Epithelial cell of esophagus (primary cell): ENCODE results near the gene RANBP17.

Experiments
- DNase-seq: peaks from one replicate; pipeline ENCODE4 v3.0.0; 2010; ENCODE audit warnings: low read depth
- H3K4me3 ChIP-seq: 2 replicates; pipeline ENCODE4 v1.5.1; 2011; ENCODE audit warnings: mild to moderate bottlenecking, low read length, control low read depth
- TF ChIP-seq, protein P1 (sequence below): IDR thresholded peaks from 2 replicates; pipeline ENCODE4 v1.5.1; 2011; ENCODE audit warnings: low read depth, mild to moderate bottlenecking, low read length, control low read depth, inconsistent platforms; ENCODE audit not compliant: insufficient read depth; ENCODE audit errors: missing control alignments

The RANBP17 gene

DNA sequence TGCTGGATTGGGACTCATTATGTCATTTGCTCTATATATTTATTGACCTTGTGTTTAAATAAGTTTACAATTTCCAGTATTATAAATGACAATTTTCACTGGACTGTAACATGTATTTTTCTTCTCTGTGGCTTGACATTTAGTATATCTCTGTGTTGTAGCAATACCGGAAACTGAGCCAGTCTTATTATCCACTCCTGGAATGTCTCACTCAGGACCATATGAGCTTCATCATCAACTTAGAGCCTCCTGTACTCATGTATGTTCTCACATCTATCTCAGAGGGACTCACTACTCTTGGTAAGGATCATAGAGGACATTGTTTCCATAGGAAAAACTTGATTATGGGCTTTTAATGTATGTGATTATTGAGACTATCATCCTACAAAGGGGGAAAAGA, 380.7 kb downstream of the RANBP17 start:
- DNase-seq = no peak
- H3K4me3 ChIP-seq = no peak overlapping the region
- TF ChIP-seq, protein P1, sequence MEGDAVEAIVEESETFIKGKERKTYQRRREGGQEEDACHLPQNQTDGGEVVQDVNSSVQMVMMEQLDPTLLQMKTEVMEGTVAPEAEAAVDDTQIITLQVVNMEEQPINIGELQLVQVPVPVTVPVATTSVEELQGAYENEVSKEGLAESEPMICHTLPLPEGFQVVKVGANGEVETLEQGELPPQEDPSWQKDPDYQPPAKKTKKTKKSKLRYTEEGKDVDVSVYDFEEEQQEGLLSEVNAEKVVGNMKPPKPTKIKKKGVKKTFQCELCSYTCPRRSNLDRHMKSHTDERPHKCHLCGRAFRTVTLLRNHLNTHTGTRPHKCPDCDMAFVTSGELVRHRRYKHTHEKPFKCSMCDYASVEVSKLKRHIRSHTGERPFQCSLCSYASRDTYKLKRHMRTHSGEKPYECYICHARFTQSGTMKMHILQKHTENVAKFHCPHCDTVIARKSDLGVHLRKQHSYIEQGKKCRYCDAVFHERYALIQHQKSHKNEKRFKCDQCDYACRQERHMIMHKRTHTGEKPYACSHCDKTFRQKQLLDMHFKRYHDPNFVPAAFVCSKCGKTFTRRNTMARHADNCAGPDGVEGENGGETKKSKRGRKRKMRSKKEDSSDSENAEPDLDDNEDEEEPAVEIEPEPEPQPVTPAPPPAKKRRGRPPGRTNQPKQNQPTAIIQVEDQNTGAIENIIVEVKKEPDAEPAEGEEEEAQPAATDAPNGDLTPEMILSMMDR = no peak

- no peak for DNase-seq
- H3K4me3 ChIP-seq = no peak overlapping the region
- TF ChIP-seq, protein P1 = no peak
Observed at GRCh38 chr5:171246231-171246630, 384.4 kb downstream of the RANBP17 start.

DNA sequence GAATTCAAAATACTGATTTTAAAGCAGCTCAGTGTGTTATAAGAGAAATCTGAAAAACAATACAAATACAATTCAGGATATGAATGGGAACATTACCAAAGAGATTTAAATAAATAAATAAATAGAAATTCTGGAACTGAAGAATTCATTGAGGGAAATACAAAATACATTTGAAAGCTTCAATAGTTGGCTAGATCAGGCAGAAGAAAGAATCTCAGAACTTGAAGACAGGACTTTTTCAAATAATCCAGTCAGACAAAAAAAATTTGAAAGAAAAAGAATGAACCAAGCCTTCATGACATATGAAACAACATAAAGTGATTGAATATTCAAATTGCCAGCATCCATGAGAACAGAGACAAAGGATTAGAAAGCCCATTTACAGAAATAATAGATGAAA, 387.6 kb downstream of the RANBP17 start:
- DNase-seq = no peak
- TF ChIP-seq, protein P1 = no peak
- no peak overlapping the region for H3K4me3 ChIP-seq

DNA sequence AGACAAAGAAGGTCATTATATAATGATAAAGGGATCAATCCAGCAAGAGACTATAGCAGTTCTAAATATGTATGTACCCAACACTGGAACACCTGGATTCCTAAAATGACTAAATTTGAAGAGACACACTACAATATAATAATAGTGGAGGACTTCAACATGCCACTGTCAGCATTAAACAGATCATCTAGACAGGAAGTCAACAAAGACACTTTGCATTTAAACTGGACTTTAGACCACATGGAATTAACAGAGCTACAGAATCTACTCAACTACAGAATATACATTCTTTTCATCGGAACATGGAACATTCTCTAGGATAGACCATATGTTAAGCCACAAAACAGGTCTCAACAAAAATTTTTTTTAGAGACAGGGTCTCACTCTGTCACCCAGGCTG, 388.9 kb downstream of the RANBP17 start:
- DNase-seq = no peak
- no peak overlapping the region for H3K4me3 ChIP-seq
- TF ChIP-seq, protein P1 = no peak

GRCh38 chr5:171251519-171251918, 389.7 kb downstream of the RANBP17 start:
- no peak for DNase-seq
- no peak overlapping the region for H3K4me3 ChIP-seq
- TF ChIP-seq, protein P1 = no peak

DNA sequence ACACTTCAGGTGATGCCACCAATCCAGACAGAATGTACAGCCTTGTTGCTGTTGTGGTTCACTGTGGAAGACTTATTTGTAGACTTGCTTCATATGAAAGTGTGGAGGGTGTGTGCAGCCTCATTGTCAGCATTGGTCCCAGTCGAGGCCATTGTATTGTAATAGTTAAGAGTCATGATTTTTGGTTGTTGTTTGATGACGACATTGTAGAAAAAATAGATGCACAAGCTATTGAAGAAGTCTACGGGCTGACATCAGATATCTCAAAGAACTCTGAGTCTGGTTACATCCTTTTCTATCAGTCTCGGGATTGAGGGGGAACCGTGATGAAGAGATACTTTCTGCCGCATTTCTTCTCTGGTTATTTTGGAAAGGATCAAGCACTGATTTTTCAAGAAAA, 390.9 kb downstream of the RANBP17 start:
- TF ChIP-seq, protein P1 = no peak
- H3K4me3 ChIP-seq = no peak overlapping the region
- no peak for DNase-seq

DNA sequence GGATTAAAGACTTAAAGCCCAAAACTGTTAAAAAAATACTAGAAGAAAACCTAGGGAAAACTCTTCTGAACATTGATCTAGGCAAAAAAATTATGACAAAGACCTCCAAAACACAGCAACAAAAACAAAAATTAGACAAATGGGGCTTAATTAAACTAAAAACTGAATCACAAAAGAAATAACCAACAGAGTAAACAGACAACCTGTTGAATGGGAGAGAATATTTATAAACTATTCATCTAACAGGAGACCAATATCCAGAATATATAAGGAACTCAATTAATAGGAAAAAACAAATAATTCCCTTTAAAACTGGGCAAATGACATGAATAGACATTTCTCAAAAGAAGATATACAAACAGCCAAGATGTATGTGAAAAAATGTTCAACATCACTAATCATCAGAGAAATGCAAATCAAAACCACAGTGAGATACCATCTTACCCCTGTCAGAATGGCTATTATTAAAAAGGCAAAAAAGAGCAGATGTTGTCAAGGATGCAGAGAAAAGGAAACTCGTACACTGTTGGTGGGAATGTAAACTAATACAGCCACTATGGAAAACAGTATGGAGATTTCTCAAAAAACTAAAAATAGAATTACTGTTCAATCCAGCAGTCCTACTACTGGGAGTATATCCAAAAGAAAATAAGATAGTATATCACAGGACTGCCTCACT, 397.1 kb downstream of the RANBP17 start:
- no peak for DNase-seq
- no peak overlapping the region for H3K4me3 ChIP-seq
- TF ChIP-seq, protein P1 = no peak
